ENCODE results near the gene RNF212. TPM values are rescaled to one million over a fixed set of nuclear protein-coding genes. Genes with fewer than 3 reads are reported as not detected.

The RNF212 gene
- total RNA-seq, 1 experiment from 2014 or later, result not detected

- Histone ChIP-seq H3K4me2 (ENCODE audit: low read length) (no peak overlapping the region), H3K79me2 (ENCODE audit: low read length) (no peaks in the 10 kb centered on the region), H3K27me3 (ENCODE audit: low read length) (no peaks in the 10 kb centered on the region), H3K27ac (ENCODE audit: low read length) (no peak overlapping the region), H3F3A (ENCODE audit: low read length, unreplicated experiment) (no peaks in the 10 kb centered on the region), H3K4me3 (ENCODE audit: low read length) (no peak overlapping the region), H3K9me3 (ENCODE audit: low read length) (no peaks in the 10 kb centered on the region), H2AFZ (ENCODE audit: low read length) (no peak overlapping the region), H3K9me2 (replicated peaks; ENCODE audit: low read length) (no peaks in the 10 kb centered on the region), H3K9ac (ENCODE audit: low read length) (no peak overlapping the region), H4K20me1 (ENCODE audit: low read length) (no peaks in the 10 kb centered on the region), H3K4me1 (ENCODE audit: insufficient read depth, low read length) (peaks cover 21% of the 10 kb centered on the region), H3K36me3 (ENCODE audit: low read depth, low read length) (no peaks in the 10 kb centered on the region)
- BruUV-seq (replicated peaks), result no TSS peak
- no peak for TF ChIP-seq EZH2 (IDR thresholded peaks at IDR 0.05; ENCODE audit: low read length, unreplicated experiment)
- TF ChIP-seq EZH2phosphoT487 (IDR thresholded peaks at IDR 0.05; ENCODE audit: borderline replicate concordance, low read length), result no peak
- no peak for TF ChIP-seq CTCF (conservative IDR thresholded peaks at IDR 0.05; ENCODE audit: low read depth, low read length)
- no peak for DNase-seq
- no peak for ATAC-seq
- POLR2A ChIA-PET (ENCODE audit: unreplicated experiment), result interaction anchor here (0.7 kb wide), 1 partner anchor 41 kb away, joined by 15 read pairs; no protein-coding TSS in a partner anchor
- CTCF ChIA-PET, result no interaction called here
- intact Hi-C loops (cut with micrococcal nuclease), result no loop called here
Observed at GRCh38 chr4:1084796-1085403, 28.5 kb downstream of the RNF212 start.

GRCh38 chr4:1084394-1084793 lies 29.0 kb downstream of the RNF212 start:
- POLR2A ChIA-PET (ENCODE audit: unreplicated experiment), result interaction anchor here (0.7 kb wide), 1 partner anchor 41 kb away, joined by 15 read pairs; no protein-coding TSS in a partner anchor
- intact Hi-C loops (cut with micrococcal nuclease), result no loop called here

More at GRCh38 chr4:1084394-1084793, 29.0 kb downstream of the RNF212 start:
- BruUV-seq (replicated peaks), result no TSS peak
- no peaks in the 10 kb centered on the region for H3K27me3 ChIP-seq (ENCODE audit: low read length)
- no peak overlapping the region for H3K27ac ChIP-seq (ENCODE audit: low read length)
- H3K9ac ChIP-seq (ENCODE audit: low read length), result no peak overlapping the region
- no peaks in the 10 kb centered on the region for H3K9me2 ChIP-seq (replicated peaks; ENCODE audit: low read length)
- H2AFZ ChIP-seq (ENCODE audit: low read length), result no peak overlapping the region
- no peak overlapping the region for H3K4me2 ChIP-seq (ENCODE audit: low read length)
- DNase-seq (no peak), ATAC-seq (no peak)
- no peaks in the 10 kb centered on the region for H4K20me1 ChIP-seq (ENCODE audit: low read length)
- H3K9me3 ChIP-seq (ENCODE audit: low read length), result no peaks in the 10 kb centered on the region
- no peaks in the 10 kb centered on the region for H3K79me2 ChIP-seq (ENCODE audit: low read length)
- CTCF ChIA-PET, result no interaction called here
- H3K4me1 ChIP-seq (ENCODE audit: insufficient read depth, low read length), result peaks cover 21% of the 10 kb centered on the region
- no peaks in the 10 kb centered on the region for H3F3A ChIP-seq (ENCODE audit: low read length, unreplicated experiment)
- no peak overlapping the region for H3K4me3 ChIP-seq (ENCODE audit: low read length)
- H3K36me3 ChIP-seq (ENCODE audit: low read depth, low read length), result no peaks in the 10 kb centered on the region
- no peak for TF ChIP-seq EZH2phosphoT487 (IDR thresholded peaks at IDR 0.05; ENCODE audit: borderline replicate concordance, low read length)
- TF ChIP-seq CTCF (conservative IDR thresholded peaks at IDR 0.05; ENCODE audit: low read depth, low read length), result no peak
- TF ChIP-seq EZH2 (IDR thresholded peaks at IDR 0.05; ENCODE audit: low read length, unreplicated experiment), result no peak
